Measurements from ENCODE around the gene IKZF3. TPM values are rescaled to one million over a fixed set of nuclear protein-coding genes. Genes with fewer than 3 reads are reported as not detected.

IKZF3 gene
- total RNA-seq, 6 experiments from 2014 or later, result 0.22 to 1.9 (median 0.92) TPM

GRCh38 chr17:39838784-39839183 is 25.3 kb downstream of the IKZF3 start:
- H3K4me1 ChIP-seq, result no peaks in the 10 kb centered on the region
- WGBS (ENCODE audit: insufficient coverage, low coverage, low lambda C conversion rate, missing lambda C conversion rate), result 33% methylated on average over 1 of the region's 1 CpG
- H3K27me3 ChIP-seq, result no peaks in the 10 kb centered on the region
- no peak for DNase-seq
- intact Hi-C loops (cut with DNase I), result no loop called here
- ATAC-seq, result no peak
- H3K9me3 ChIP-seq, result peaks cover 0 to 4% (median 0%) of the 10 kb centered on the region in 4 donors
- H3K4me3 ChIP-seq, result no peak overlapping the region
- TF ChIP-seq CTCF (IDR thresholded peaks at IDR 0.05) (no peak), POLR2A (IDR thresholded peaks at IDR 0.05) (no peak)
- no peak overlapping the region for H3K27ac ChIP-seq
- no peaks in the 10 kb centered on the region for H3K36me3 ChIP-seq

- no peak overlapping the region for H3K4me3 ChIP-seq
- no peaks in the 10 kb centered on the region for H3K4me1 ChIP-seq
- peaks cover 0 to 4% (median 0%) of the 10 kb centered on the region in 4 donors for H3K9me3 ChIP-seq
- DNase-seq (no peak), ATAC-seq (no peak)
- no peaks in the 10 kb centered on the region for H3K36me3 ChIP-seq
- H3K27ac ChIP-seq, result no peak overlapping the region
- 64% methylated on average over 1 of the region's 1 CpG for WGBS (ENCODE audit: insufficient coverage, low coverage, low lambda C conversion rate, missing lambda C conversion rate)
- TF ChIP-seq CTCF (IDR thresholded peaks at IDR 0.05), result no peak
- no peak for TF ChIP-seq POLR2A (IDR thresholded peaks at IDR 0.05)
- H3K27me3 ChIP-seq, result no peaks in the 10 kb centered on the region
- intact Hi-C loops (cut with DNase I), result no loop called here
These were observed 26.1 kb downstream of the IKZF3 start for GRCh38 chr17:39838057-39838456.

- intact Hi-C loops (cut with DNase I), result no loop called here
- H3K9me3 ChIP-seq, result peaks cover 0 to 4% (median 0%) of the 10 kb centered on the region in 4 donors
- H3K36me3 ChIP-seq, result no peaks in the 10 kb centered on the region
- no peaks in the 10 kb centered on the region for H3K4me1 ChIP-seq
- H3K4me3 ChIP-seq, result no peak overlapping the region
- TF ChIP-seq POLR2A (IDR thresholded peaks at IDR 0.05) (no peak), CTCF (IDR thresholded peaks at IDR 0.05) (no peak)
- H3K27me3 ChIP-seq, result no peaks in the 10 kb centered on the region
- no peak for DNase-seq
- 70% methylated on average over 5 of the region's 6 CpGs for WGBS (ENCODE audit: insufficient coverage, low coverage, low lambda C conversion rate, missing lambda C conversion rate)
- no peak for ATAC-seq
- no peak overlapping the region for H3K27ac ChIP-seq
These were observed 28.0 kb downstream of the IKZF3 start for GRCh38 chr17:39836117-39836516.

GRCh38 chr17:39835038-39835786 is 28.9 kb downstream of the IKZF3 start:
- TF ChIP-seq POLR2A (IDR thresholded peaks at IDR 0.05) (no peak), CTCF (IDR thresholded peaks at IDR 0.05) (peak in 1 of 4 donors; percentile 10)
- Histone ChIP-seq H3K36me3 (no peaks in the 10 kb centered on the region), H3K27ac (no peak overlapping the region), H3K9me3 (peaks cover 0 to 4% (median 0%) of the 10 kb centered on the region in 4 donors), H3K27me3 (no peaks in the 10 kb centered on the region), H3K4me1 (no peaks in the 10 kb centered on the region), H3K4me3 (no peak overlapping the region)
- intact Hi-C loops (cut with DNase I), result no loop called here
- ATAC-seq (no peak), DNase-seq (no peak)
- 100% methylated on average over 1 of the region's 17 CpGs for WGBS (ENCODE audit: insufficient coverage, low coverage, low lambda C conversion rate, missing lambda C conversion rate)

Measured in right lobe of liver (tissue), 6 donors.